NT2/D1 (cell line): ENCODE measurements around the gene SPIRE2.

Source experiments
- SUZ12 ChIP-seq: IDR thresholded peaks from 2 replicates; pipeline ENCODE4 v1.6.1; 2011; ENCODE audit not compliant: insufficient read length, insufficient read depth; ENCODE audit errors: extremely low read depth
- YY1 ChIP-seq: IDR thresholded peaks from 2 replicates; pipeline ENCODE4 v1.6.1; 2011; ENCODE audit not compliant: insufficient read length, insufficient read depth
- ZNF274 ChIP-seq: IDR thresholded peaks from 2 replicates; pipeline ENCODE4 v1.6.1; 2011; ENCODE audit warnings: mild to moderate bottlenecking, low read depth, low read length

DNA sequence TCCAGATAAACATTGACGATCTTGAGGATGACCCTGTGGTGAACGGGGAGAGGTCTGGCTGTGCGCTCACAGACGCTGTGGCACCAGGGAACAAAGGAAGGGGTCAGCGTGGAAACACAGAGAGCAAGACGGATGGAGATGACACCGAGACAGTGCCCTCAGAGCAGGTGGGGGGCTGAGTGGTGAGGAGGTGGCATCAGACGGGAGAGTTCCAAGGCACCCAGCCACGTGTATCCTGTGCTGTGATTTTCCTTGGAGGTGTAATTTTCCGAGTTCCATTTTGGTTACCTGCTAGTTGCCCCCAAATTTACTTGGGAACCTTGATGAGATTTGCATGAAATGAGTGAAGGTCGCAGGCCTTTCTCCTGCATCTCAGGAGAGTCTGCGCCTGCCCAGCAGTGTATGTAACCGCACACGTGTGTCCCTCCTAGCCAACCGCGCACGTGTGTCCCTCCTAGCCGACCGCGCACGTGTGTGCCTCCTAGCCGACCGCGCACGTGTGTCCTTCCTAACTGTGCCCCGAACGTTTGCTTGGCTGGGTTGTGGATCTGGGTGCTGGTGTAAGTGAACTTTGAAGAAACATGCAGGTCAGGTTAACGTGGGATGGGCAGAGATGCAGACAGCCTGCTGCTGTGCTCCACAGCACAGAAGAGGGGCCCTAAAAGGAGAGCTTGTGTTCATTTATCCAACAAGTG, 55.2 kb downstream of the SPIRE2 start:
- TF ChIP-seq YY1 (no peak), ZNF274 (no peak), SUZ12 (no peak)
